DLD1 (cell line): ENCODE data around the gene AGO3.
"Not testable (repeated sequence)": the region's sequence is repeated elsewhere in the genome, so short reads cannot be mapped to it uniquely, and the experiment has no call there.

Experiments used
- in situ Hi-C: cut with HindIII; loops from 2 replicates; pipeline ENCODE4 v1.10.0; 2017; ENCODE audit warnings: low sequenced_read_pairs

The AGO3 gene

GRCh38 chr1:36006941-36007500 is 76.1 kb downstream of the AGO3 start:
- in situ Hi-C loops: no loop called here

DNA sequence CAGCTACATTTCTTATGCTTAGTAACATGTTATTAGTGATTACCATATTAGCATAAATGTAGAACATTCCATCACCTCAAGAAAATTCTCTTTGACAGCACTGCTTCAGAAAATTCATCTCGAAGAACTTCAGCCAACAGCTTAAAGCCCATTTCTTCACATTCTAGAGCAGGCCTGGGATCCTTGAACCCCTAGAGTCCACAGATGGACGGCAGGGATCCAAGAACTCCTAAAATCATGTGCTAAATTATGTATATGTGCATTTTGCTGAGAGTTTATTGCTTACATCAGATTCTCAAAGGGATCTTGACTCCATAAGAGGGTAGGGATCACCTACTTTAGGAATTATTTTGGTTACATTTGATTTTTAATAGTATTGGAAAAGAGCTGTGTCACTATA is 76.8 kb downstream of the AGO3 start:
- in situ Hi-C loops: no loop called here

GRCh38 chr1:36008546-36009197 is 77.8 kb downstream of the AGO3 start:
- in situ Hi-C loops: no loop called here

DNA sequence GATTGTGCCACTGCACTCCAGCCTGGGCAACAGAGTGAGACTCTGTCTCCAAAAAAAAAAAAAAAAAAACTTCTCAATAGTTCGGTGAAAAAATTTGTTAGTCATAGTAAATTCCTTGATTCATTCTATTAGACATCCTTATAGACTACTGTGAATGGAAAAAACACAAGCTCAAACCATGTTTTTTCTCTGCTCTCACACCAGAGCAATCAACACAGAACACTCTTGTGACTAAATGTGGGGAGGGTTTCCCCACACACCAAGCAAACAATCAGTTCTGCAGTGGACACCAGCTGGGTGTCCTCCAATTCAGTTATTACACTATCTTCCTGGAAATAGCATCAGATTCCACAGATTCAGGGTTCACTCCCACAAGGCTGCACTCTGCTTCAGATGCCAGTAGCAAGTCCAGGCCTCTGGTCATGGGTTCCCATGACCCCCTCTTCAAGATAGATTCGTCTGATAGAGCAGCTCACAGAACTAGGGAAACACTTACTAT is 83.9 kb downstream of the AGO3 start:
- in situ Hi-C loops: no loop called here

GRCh38 chr1:36016686-36017085 is 85.8 kb downstream of the AGO3 start:
- in situ Hi-C loops: no loop called here

GRCh38 chr1:36023098-36023769 is 92.3 kb downstream of the AGO3 start:
- in situ Hi-C loops: no loop called here

DNA sequence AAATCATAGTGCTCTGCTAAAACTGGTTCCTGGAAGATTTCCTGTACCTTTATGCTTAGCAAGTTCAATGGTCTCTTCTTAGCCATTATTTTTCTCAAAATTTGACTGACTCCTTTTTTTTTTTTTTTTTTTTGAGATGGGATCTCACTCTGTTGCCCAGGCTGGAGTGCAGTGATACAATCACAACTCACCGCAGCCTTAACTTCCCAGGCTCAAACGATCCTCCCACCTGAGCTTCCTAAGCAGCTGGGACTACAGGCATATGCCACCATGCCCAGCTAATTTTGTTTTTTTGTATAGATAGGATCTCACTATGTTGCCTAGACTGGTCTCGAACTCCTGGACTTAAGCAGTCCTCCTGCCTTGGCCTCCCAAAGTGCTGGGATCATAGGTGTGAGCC is 93.1 kb downstream of the AGO3 start:
- in situ Hi-C loops: not testable (repeated sequence)

DNA sequence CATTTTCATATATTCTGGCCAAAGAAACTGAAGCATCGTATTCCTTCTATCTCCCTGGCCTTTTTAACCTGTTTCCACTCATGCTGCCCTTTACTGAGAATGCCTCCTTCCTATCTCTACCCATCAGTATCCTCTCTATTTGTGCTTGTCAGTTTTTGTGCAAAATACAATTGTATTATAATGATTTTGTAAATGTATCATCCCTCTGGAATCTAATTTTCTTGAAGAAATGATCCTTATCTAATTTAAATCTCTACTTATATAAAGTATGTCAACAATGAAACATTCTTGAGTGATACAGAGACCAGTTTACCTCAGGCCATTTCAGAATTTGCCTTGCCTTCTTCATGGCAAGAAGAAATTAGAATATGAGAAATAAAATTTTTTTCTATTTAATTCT is 93.9 kb downstream of the AGO3 start:
- in situ Hi-C loops: no loop called here

DNA sequence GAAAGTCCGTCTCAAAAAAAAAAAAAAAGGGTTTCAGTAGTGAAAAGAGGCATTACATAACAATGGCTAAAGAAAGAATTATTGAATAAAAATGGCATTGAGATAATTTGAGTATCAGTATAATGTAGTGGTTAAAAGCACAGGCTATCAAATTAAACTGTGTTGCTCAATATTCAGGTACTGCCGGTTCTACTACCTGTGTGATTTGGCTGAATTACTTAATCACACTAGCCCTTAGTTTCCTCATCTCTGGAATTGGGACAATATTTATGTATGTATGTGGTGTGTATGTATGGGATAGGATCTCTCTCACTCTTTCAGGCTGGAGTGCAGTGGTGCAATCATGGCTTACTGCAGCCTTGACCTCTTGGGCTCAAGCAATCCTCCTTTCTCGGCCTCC is 96.9 kb downstream of the AGO3 start:
- in situ Hi-C loops: no loop called here

DNA sequence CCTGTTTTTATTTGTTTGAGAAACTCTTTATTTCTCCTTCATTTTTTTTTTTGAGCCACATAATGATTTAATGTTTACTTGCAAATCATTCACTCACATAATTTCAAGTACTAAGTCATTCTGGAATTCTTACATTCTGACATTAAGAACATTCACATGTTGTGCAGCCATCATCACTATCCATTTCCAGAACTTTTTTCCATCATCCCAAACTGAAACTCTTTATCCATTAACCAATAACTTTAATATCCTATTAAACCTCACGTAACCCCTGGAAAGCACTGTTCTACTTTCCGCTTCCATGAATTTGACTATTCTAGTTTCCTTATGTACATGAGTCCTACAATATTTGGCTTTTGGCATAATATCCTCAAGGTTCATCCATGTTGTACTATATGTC is 100.5 kb downstream of the AGO3 start:
- in situ Hi-C loops: no loop called here

- in situ Hi-C loops: no loop called here
These were observed 103.8 kb downstream of the AGO3 start for GRCh38 chr1:36034692-36035091.

GRCh38 chr1:36035154-36035553 is 104.2 kb downstream of the AGO3 start:
- in situ Hi-C loops: no loop called here

GRCh38 chr1:36040238-36040637 is 109.3 kb downstream of the AGO3 start:
- in situ Hi-C loops: no loop called here

- in situ Hi-C loops: no loop called here
These were observed 120.9 kb downstream of the AGO3 start for GRCh38 chr1:36051821-36052220.

DNA sequence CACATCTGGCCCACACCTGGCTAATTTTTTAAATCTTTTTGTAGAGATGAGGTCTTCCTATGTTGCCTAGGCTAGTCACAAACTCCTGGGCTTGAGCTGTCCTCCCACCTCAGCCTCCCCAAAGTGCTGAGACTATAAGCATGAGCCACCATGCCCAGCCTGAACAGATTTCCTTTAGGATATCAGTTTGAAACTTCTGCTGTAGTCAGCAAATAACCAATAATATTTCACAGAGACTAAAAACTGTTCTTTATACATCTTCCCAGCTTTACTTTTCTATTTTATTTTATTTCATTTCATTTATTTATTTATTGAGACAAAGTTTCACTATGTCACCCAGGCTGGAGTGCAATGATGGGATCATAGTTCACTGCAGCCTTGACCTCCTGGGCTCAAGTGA is 123.1 kb downstream of the AGO3 start:
- in situ Hi-C loops: no loop called here

GRCh38 chr1:36055706-36056105 is 124.8 kb downstream of the AGO3 start:
- in situ Hi-C loops: no loop called here

DNA sequence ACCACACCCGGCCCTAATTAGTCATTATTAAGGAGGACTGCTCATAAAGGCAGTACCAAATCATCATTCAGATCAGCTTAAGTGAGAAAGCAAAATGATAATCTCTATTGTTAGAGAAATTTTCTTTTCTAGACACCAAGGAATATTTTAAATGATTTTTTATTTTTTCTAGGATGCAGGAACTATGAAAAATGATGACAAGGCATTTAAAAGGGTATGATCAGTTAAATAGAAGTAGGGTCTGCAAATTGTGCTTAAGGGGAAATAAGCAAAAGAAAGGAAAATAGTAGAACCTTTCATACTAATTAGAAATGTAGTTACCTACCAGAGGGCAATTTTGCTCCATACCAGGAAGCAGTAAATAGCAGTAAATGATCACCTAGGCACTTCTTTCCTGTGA is 131.4 kb downstream of the AGO3 start:
- in situ Hi-C loops: no loop called here

DNA sequence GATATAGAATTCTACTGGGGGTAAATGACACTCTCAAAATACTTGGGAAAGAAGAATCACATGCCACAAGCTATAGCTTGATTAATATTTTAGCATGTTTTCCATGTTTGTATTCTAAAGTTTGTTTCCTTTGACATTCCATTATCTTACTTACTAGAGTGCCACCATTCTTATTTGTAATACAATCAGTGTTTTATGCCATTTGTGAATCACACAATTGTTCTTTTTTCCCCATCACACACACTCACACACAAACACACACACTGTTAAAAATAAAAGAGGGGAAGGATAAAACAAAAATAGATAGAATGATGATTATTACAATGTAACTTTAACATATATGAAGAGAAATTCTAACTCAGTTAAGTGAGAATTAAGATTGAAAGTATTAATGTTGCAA is 137.0 kb downstream of the AGO3 start:
- in situ Hi-C loops: no loop called here

DNA sequence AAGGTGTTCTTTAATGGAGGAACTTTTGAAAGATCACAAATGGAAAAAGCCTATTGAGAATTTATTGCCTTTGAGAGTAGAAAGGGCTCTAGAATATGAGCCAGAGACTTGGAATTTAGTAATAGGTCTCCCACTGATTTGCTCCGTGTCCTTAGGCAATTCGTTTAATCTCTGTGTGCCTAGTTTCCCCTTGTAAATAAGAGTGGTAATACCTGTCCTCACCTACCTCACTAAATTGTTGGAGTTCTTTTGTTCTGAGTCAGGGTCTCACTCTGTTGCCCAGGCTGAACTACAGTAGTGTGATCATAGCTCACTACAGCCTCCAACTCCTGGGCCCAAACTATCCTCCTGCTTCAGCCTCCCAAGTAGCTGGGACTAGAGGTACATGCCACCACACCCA is 138.0 kb downstream of the AGO3 start:
- in situ Hi-C loops: no loop called here

GRCh38 chr1:36070349-36070748 is 139.4 kb downstream of the AGO3 start:
- in situ Hi-C loops: no loop called here

GRCh38 chr1:36076979-36077573 is 146.2 kb downstream of the AGO3 start:
- in situ Hi-C loops: no loop called here

- in situ Hi-C loops: no loop called here
These were observed 149.3 kb downstream of the AGO3 start for GRCh38 chr1:36080236-36080635.
